ENCODE measurements around the gene PTEN. TPM values are rescaled to one million over a fixed set of nuclear protein-coding genes. Genes with fewer than 3 reads are reported as not detected.
A peak's percentile ranks its signal among the peaks of the same experiment; 100 is the strongest.

The PTEN gene
- total and polyA plus RNA-seq, 2 experiments from 2014 or later = 20.8 to 64.0 TPM

DNA sequence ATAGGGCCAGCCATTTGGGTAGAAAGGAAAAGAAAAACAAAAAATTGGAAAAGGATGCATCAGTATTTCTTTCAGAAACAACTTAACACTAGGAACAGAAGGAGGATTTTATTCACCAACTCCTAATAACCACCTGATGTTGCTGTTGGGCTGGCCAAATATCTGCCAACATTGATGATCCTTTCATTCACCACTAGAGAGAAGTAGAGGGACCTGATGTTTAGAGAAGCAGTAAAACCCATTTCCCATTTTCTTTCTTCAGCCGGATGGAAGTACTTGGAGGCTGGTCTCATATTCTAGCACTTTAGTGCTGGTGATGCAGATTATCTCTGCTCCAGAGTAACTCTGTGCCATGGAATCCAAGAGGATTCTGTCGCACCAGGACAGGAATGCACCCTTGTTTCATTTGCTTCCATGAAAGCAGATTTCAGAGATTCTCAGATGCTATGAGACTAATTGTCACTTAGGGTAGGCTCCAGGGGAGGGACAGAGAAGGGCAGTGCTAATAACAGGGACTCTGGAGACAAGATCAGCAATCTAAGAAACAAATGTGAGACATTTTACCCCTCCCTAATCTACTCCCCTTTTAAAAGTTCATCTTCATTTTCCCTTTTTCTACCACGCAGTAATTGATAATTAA lies 3.1 kb upstream of the PTEN start:
- Histone ChIP-seq H3K9me2 (ENCODE audit: insufficient read depth) (no peaks in the 10 kb centered on the region), H2AFZ (no peak overlapping the region), H4K20me1 (replicated peaks; ENCODE audit: insufficient read depth) (peaks cover 10% of the 10 kb centered on the region), H3K4me3 (no peak overlapping the region), H3K27me3 (ENCODE audit: insufficient read depth) (no peaks in the 10 kb centered on the region), H3K36me3 (ENCODE audit: insufficient read depth) (no peaks in the 10 kb centered on the region), H3K79me2 (replicated peaks; ENCODE audit: insufficient read depth) (peaks cover 12% of the 10 kb centered on the region), H3K27ac (ENCODE audit: low read depth) (no peak overlapping the region), H3K4me2 (no peak overlapping the region), H3F3A (replicated peaks; ENCODE audit: low read depth) (peaks cover 7% of the 10 kb centered on the region; the same call in 1 of the 2 replicates), H3K4me1 (ENCODE audit: insufficient read depth) (peaks cover 8% of the 10 kb centered on the region)
- H3K27me3 Mint-ChIP-seq (ENCODE audit: insufficient read depth, low read depth, poor library complexity) = peaks cover 10% of the 10 kb centered on the region
- H3K4me3 Mint-ChIP-seq = peak overlapping the region; percentile 45
- H3K4me1 Mint-ChIP-seq = peaks cover 17% of the 10 kb centered on the region
- peaks cover 5% of the 10 kb centered on the region for H3K9me3 Mint-ChIP-seq
- ATAC-seq = no peak
- DNase-seq (ENCODE audit: low spot score) = peak; percentile 65
- H3K36me3 Mint-ChIP-seq (ENCODE audit: low read depth) = peaks cover 6% of the 10 kb centered on the region; the same call in 1 of the 3 replicates
- TF ChIP-seq POLR2AphosphoS5 (IDR thresholded peaks at IDR 0.05; ENCODE audit: low read depth) = no peak
- TF ChIP-seq, protein P1, sequence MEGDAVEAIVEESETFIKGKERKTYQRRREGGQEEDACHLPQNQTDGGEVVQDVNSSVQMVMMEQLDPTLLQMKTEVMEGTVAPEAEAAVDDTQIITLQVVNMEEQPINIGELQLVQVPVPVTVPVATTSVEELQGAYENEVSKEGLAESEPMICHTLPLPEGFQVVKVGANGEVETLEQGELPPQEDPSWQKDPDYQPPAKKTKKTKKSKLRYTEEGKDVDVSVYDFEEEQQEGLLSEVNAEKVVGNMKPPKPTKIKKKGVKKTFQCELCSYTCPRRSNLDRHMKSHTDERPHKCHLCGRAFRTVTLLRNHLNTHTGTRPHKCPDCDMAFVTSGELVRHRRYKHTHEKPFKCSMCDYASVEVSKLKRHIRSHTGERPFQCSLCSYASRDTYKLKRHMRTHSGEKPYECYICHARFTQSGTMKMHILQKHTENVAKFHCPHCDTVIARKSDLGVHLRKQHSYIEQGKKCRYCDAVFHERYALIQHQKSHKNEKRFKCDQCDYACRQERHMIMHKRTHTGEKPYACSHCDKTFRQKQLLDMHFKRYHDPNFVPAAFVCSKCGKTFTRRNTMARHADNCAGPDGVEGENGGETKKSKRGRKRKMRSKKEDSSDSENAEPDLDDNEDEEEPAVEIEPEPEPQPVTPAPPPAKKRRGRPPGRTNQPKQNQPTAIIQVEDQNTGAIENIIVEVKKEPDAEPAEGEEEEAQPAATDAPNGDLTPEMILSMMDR (conservative IDR thresholded peaks at IDR 0.05; ENCODE audit: low read depth in 2 of 2) = peak; percentile 46 to 72
- no peak overlapping the region for H3K27ac Mint-ChIP-seq

DNA sequence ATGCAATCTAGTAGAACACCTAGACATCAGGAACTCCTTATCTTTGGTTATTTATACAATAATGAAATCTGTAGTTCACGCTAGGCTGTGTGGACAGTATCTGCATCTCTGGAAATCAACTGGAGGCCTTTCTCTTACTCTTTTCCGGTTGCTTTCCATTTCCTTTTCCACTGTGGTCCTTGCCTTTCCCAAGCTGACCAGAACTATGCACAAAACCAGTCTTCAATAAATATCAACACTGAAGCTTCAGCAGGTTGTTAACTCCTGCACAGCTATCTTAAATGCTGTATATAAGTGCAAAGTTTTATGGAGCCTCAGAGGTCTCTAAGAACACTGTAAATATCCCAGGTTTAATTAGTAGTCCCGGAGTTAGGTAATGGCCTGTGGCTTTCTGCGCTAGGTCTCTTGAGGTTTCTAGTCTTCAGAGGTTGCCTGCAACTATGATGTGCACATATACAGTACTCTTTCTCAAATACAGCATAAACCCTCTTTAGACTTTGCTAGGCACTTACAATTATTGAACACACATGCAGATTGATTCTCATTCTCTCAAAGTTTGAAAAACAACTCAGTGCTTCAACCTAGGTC lies 2.5 kb upstream of the PTEN start:
- Histone ChIP-seq H4K20me1 (replicated peaks; ENCODE audit: insufficient read depth) (peaks cover 16% of the 10 kb centered on the region), H3K36me3 (ENCODE audit: insufficient read depth) (no peaks in the 10 kb centered on the region), H3K4me2 (peak overlapping the region; percentile 84), H3K4me1 (ENCODE audit: insufficient read depth) (peaks cover 13% of the 10 kb centered on the region), H3F3A (replicated peaks; ENCODE audit: low read depth) (peaks cover 7% of the 10 kb centered on the region; the same call in 1 of the 2 replicates), H3K27ac (ENCODE audit: low read depth) (no peak overlapping the region), H3K79me2 (replicated peaks; ENCODE audit: insufficient read depth) (peaks cover 18% of the 10 kb centered on the region), H3K4me3 (peak overlapping the region; percentile 87), H2AFZ (peak overlapping the region; percentile 60), H3K27me3 (ENCODE audit: insufficient read depth) (no peaks in the 10 kb centered on the region), H3K9me2 (ENCODE audit: insufficient read depth) (no peaks in the 10 kb centered on the region)
- Mint-ChIP-seq H3K4me1 (peaks cover 19% of the 10 kb centered on the region), H3K36me3 (ENCODE audit: low read depth) (peaks cover 6% of the 10 kb centered on the region; the same call in 2 of the 3 replicates), H3K9me3 (peaks cover 5% of the 10 kb centered on the region), H3K27ac (no peak overlapping the region), H3K27me3 (ENCODE audit: insufficient read depth, low read depth, poor library complexity) (peaks cover 10% of the 10 kb centered on the region), H3K4me3 (peak overlapping the region; percentile 95)
- ATAC-seq = no peak
- DNase-seq (ENCODE audit: low spot score) = no peak
- TF ChIP-seq, protein P1 (conservative IDR thresholded peaks at IDR 0.05; ENCODE audit: low read depth in 2 of 2) = no peak
- TF ChIP-seq EZH2phosphoT487 (IDR thresholded peaks at IDR 0.05; ENCODE audit: unreplicated experiment) = no peak
- no peak for TF ChIP-seq JUNB (IDR thresholded peaks at IDR 0.05; ENCODE audit: unreplicated experiment)
- TF ChIP-seq CREB1 (CRISPR knock-in tag; IDR thresholded peaks at IDR 0.05; ENCODE audit: low read depth) = no peak
- no peak for TF ChIP-seq POLR2AphosphoS5 (IDR thresholded peaks at IDR 0.05; ENCODE audit: low read depth)
- TF ChIP-seq, protein P2, sequence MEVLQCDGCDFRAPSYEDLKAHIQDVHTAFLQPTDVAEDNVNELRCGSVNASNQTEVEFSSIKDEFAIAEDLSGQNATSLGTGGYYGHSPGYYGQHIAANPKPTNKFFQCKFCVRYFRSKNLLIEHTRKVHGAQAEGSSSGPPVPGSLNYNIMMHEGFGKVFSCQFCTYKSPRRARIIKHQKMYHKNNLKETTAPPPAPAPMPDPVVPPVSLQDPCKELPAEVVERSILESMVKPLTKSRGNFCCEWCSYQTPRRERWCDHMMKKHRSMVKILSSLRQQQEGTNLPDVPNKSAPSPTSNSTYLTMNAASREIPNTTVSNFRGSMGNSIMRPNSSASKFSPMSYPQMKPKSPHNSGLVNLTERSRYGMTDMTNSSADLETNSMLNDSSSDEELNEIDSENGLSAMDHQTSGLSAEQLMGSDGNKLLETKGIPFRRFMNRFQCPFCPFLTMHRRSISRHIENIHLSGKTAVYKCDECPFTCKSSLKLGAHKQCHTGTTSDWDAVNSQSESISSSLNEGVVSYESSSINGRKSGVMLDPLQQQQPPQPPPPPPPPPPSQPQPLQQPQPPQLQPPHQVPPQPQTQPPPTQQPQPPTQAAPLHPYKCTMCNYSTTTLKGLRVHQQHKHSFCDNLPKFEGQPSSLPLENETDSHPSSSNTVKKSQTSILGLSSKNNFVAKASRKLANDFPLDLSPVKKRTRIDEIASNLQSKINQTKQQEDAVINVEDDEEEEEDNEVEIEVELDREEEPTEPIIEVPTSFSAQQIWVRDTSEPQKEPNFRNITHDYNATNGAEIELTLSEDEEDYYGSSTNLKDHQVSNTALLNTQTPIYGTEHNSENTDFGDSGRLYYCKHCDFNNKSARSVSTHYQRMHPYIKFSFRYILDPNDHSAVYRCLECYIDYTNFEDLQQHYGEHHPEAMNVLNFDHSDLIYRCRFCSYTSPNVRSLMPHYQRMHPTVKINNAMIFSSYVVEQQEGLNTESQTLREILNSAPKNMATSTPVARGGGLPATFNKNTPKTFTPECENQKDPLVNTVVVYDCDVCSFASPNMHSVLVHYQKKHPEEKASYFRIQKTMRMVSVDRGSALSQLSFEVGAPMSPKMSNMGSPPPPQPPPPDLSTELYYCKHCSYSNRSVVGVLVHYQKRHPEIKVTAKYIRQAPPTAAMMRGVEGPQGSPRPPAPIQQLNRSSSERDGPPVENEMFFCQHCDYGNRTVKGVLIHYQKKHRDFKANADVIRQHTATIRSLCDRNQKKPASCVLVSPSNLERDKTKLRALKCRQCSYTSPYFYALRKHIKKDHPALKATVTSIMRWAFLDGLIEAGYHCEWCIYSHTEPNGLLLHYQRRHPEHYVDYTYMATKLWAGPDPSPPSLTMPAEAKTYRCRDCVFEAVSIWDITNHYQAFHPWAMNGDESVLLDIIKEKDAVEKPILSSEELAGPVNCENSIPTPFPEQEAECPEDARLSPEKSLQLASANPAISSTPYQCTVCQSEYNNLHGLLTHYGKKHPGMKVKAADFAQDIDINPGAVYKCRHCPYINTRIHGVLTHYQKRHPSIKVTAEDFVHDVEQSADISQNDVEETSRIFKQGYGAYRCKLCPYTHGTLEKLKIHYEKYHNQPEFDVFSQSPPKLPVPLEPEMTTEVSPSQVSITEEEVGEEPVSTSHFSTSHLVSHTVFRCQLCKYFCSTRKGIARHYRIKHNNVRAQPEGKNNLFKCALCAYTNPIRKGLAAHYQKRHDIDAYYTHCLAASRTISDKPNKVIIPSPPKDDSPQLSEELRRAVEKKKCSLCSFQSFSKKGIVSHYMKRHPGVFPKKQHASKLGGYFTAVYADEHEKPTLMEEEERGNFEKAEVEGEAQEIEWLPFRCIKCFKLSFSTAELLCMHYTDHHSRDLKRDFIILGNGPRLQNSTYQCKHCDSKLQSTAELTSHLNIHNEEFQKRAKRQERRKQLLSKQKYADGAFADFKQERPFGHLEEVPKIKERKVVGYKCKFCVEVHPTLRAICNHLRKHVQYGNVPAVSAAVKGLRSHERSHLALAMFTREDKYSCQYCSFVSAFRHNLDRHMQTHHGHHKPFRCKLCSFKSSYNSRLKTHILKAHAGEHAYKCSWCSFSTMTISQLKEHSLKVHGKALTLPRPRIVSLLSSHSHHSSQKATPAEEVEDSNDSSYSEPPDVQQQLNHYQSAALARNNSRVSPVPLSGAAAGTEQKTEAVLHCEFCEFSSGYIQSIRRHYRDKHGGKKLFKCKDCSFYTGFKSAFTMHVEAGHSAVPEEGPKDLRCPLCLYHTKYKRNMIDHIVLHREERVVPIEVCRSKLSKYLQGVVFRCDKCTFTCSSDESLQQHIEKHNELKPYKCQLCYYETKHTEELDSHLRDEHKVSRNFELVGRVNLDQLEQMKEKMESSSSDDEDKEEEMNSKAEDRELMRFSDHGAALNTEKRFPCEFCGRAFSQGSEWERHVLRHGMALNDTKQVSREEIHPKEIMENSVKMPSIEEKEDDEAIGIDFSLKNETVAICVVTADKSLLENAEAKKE (CRISPR knock-in tag; IDR thresholded peaks at IDR 0.05) = no peak
- TF ChIP-seq, protein P3, sequence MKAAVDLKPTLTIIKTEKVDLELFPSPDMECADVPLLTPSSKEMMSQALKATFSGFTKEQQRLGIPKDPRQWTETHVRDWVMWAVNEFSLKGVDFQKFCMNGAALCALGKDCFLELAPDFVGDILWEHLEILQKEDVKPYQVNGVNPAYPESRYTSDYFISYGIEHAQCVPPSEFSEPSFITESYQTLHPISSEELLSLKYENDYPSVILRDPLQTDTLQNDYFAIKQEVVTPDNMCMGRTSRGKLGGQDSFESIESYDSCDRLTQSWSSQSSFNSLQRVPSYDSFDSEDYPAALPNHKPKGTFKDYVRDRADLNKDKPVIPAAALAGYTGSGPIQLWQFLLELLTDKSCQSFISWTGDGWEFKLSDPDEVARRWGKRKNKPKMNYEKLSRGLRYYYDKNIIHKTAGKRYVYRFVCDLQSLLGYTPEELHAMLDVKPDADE (IDR thresholded peaks at IDR 0.05) = no peak
- TF ChIP-seq STAT1 (IDR thresholded peaks at IDR 0.05; ENCODE audit: unreplicated experiment) = no peak

All from GM23338 (cell line).